ENCODE results near the gene SYNGAP1.

The SYNGAP1 gene

DNA sequence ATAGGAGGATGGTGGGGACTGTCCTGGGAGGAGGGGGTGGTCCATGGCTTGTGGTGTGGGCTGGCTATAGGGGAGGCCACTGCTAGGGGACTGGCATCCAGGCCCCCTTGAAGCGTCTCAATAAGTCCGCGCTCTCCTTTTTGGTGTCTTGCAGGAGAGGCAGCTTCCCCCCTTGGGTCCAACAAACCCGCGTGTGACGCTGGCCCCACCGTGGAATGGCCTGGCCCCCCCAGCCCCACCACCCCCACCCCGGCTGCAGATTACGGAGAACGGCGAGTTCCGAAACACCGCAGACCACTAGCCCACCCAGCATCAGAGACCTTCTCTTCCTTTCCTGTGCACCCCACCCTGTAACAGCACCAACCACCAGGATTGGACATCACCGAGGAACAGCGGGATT is 31.7 kb downstream of the SYNGAP1 start:
- H2AFZ ChIP-seq (ENCODE audit: low read depth, low read length) = no peak overlapping the region
- no peak overlapping the region for H3K9ac ChIP-seq (ENCODE audit: low read length)
- no peak overlapping the region for H3K18ac ChIP-seq (ENCODE audit: low read depth in 1 of 2, low read length in 2 of 2)
- H3K4me3 ChIP-seq (ENCODE audit: insufficient read depth in 1 of 2, low read depth in 1 of 2, low read length in 2 of 2) = no peak overlapping the region
- H4K8ac ChIP-seq (ENCODE audit: low read length) = no peak overlapping the region
- peaks cover 52 to 54% of the 10 kb centered on the region in 2 experiments for H3K36me3 ChIP-seq (ENCODE audit: control insufficient read depth in 1 of 2, insufficient read depth in 2 of 2, low read depth in 1 of 2, low read length in 2 of 2)
- no peak overlapping the region for H3K4me2 ChIP-seq (ENCODE audit: low read length, poor library complexity, severe bottlenecking)
- H2BK15ac ChIP-seq (ENCODE audit: low read depth, poor library complexity, severe bottlenecking) = no peak overlapping the region
- H3K27me3 ChIP-seq (ENCODE audit: control insufficient read depth in 1 of 2, insufficient read depth in 1 of 2, low read length in 2 of 2) = no peaks in the 10 kb centered on the region
- H2BK5ac ChIP-seq (ENCODE audit: low read depth, low read length, poor library complexity, severe bottlenecking) = no peak overlapping the region
- no peak overlapping the region for H3K4ac ChIP-seq (ENCODE audit: low read depth in 1 of 2, low read length in 2 of 2)
- no peak for DNase-seq
- no peak overlapping the region for H3K14ac ChIP-seq (ENCODE audit: low read length in 2 of 2)
- no peak overlapping the region for H3K23ac ChIP-seq (ENCODE audit: low read length in 2 of 2)
- H3K27ac ChIP-seq (ENCODE audit: low read length, poor library complexity, severe bottlenecking) = no peak overlapping the region
- H3K79me1 ChIP-seq (replicated peaks; ENCODE audit: low read length, poor library complexity, severe bottlenecking) = peaks cover 52% of the 10 kb centered on the region
- H4K91ac ChIP-seq (ENCODE audit: low read length) = no peak overlapping the region
- H2BK12ac ChIP-seq (ENCODE audit: low read length in 2 of 2) = no peak overlapping the region
- H3K4me1 ChIP-seq (ENCODE audit: control insufficient read depth, insufficient read depth, low read depth, low read length) = peaks cover 7% of the 10 kb centered on the region
- H2BK120ac ChIP-seq (ENCODE audit: low read depth, low read length) = no peak overlapping the region
- no peak overlapping the region for H2AK5ac ChIP-seq (ENCODE audit: low read length, severe bottlenecking)
- WGBS = 98% methylated on average over 14 of the region's 15 CpGs
- H3K9me3 ChIP-seq (ENCODE audit: control insufficient read depth, low read length) = no peaks in the 10 kb centered on the region

GRCh38 chr6:33452496-33452895 is 32.6 kb downstream of the SYNGAP1 start:
- H3K14ac ChIP-seq (ENCODE audit: low read length in 2 of 2) = no peak overlapping the region
- no peak overlapping the region for H4K91ac ChIP-seq (ENCODE audit: low read length)
- no peak overlapping the region for H3K4me2 ChIP-seq (ENCODE audit: low read length, poor library complexity, severe bottlenecking)
- H3K18ac ChIP-seq (ENCODE audit: low read depth in 1 of 2, low read length in 2 of 2) = no peak overlapping the region
- H3K9me3 ChIP-seq (ENCODE audit: control insufficient read depth, low read length) = no peaks in the 10 kb centered on the region
- H2BK120ac ChIP-seq (ENCODE audit: low read depth, low read length) = no peak overlapping the region
- H3K23ac ChIP-seq (ENCODE audit: low read length in 2 of 2) = no peak overlapping the region
- no peak overlapping the region for H3K9ac ChIP-seq (ENCODE audit: low read length)
- H2BK12ac ChIP-seq (ENCODE audit: low read length in 2 of 2) = no peak overlapping the region
- no peak for DNase-seq
- H3K27me3 ChIP-seq (ENCODE audit: control insufficient read depth in 1 of 2, insufficient read depth in 1 of 2, low read length in 2 of 2) = no peaks in the 10 kb centered on the region
- no peak overlapping the region for H3K4ac ChIP-seq (ENCODE audit: low read depth in 1 of 2, low read length in 2 of 2)
- H2AK5ac ChIP-seq (ENCODE audit: low read length, severe bottlenecking) = no peak overlapping the region
- H2BK15ac ChIP-seq (ENCODE audit: low read depth, poor library complexity, severe bottlenecking) = no peak overlapping the region
- H2BK5ac ChIP-seq (ENCODE audit: low read depth, low read length, poor library complexity, severe bottlenecking) = no peak overlapping the region
- peaks cover 7% of the 10 kb centered on the region for H3K4me1 ChIP-seq (ENCODE audit: control insufficient read depth, insufficient read depth, low read depth, low read length)
- no peak overlapping the region for H3K4me3 ChIP-seq (ENCODE audit: insufficient read depth in 1 of 2, low read depth in 1 of 2, low read length in 2 of 2)
- H3K79me1 ChIP-seq (replicated peaks; ENCODE audit: low read length, poor library complexity, severe bottlenecking) = peaks cover 53% of the 10 kb centered on the region
- peaks cover 47 to 49% of the 10 kb centered on the region in 2 experiments for H3K36me3 ChIP-seq (ENCODE audit: control insufficient read depth in 1 of 2, insufficient read depth in 2 of 2, low read depth in 1 of 2, low read length in 2 of 2)
- WGBS = no CpG with 5 or more reads among the region's 4 CpGs
- H4K8ac ChIP-seq (ENCODE audit: low read length) = peak overlapping the region; percentile 40
- H3K27ac ChIP-seq (ENCODE audit: low read length, poor library complexity, severe bottlenecking) = no peak overlapping the region
- H2AFZ ChIP-seq (ENCODE audit: low read depth, low read length) = no peak overlapping the region

DNA sequence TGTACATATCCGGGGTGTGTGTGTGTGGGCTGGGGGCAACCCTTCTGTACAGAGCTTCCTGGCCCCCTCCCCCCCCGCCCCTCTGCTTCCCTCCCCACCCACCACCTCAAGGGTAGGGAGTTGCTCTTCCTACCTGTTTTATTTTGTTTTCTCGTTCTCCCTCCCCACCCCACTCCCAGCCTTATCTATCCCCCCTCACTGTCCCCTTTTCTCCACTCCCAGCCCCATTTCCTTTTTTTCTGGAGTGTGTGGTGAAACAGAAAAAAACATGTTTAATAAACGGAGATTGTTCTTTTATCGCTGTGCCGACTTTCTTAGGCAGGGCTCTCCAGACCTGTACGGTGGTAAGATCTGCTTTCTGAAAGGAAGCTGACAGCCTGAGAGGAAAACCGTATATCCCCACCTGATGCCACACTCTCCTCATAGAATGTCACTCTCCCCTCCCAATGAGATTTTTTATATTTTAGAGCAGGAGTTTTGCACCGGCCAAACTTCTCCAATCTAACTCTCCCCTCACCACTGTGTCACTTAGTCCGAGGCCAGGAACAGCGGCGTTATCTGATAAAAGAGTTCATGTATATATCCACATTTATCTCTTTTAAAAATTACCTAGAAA is 33.6 kb downstream of the SYNGAP1 start:
- Histone ChIP-seq H2BK15ac (ENCODE audit: low read depth, poor library complexity, severe bottlenecking) (no peak overlapping the region), H3K4me2 (ENCODE audit: low read length, poor library complexity, severe bottlenecking) (peak overlapping the region; percentile 86), H3K14ac (ENCODE audit: low read length in 2 of 2) (no peak overlapping the region), H3K27ac (ENCODE audit: low read length, poor library complexity, severe bottlenecking) (no peak overlapping the region), H2BK120ac (ENCODE audit: low read depth, low read length) (no peak overlapping the region), H2AK5ac (ENCODE audit: low read length, severe bottlenecking) (no peak overlapping the region), H3K9ac (ENCODE audit: low read length) (peak overlapping the region; percentile 97), H2AFZ (ENCODE audit: low read depth, low read length) (no peak overlapping the region), H3K18ac (ENCODE audit: low read depth in 1 of 2, low read length in 2 of 2) (no peak overlapping the region), H4K8ac (ENCODE audit: low read length) (no peak overlapping the region), H3K4me1 (ENCODE audit: control insufficient read depth, insufficient read depth, low read depth, low read length) (peaks cover 7% of the 10 kb centered on the region), H3K27me3 (ENCODE audit: control insufficient read depth in 1 of 2, insufficient read depth in 1 of 2, low read length in 2 of 2) (no peaks in the 10 kb centered on the region), H3K36me3 (ENCODE audit: control insufficient read depth in 1 of 2, insufficient read depth in 2 of 2, low read depth in 1 of 2, low read length in 2 of 2) (peaks cover 37 to 39% of the 10 kb centered on the region in 2 experiments), H3K79me1 (replicated peaks; ENCODE audit: low read length, poor library complexity, severe bottlenecking) (peaks cover 44% of the 10 kb centered on the region), H3K4ac (ENCODE audit: low read depth in 1 of 2, low read length in 2 of 2) (no peak overlapping the region), H2BK12ac (ENCODE audit: low read length in 2 of 2) (no peak overlapping the region), H3K9me3 (ENCODE audit: control insufficient read depth, low read length) (no peaks in the 10 kb centered on the region), H3K23ac (ENCODE audit: low read length in 2 of 2) (no peak overlapping the region), H3K4me3 (ENCODE audit: insufficient read depth in 1 of 2, low read depth in 1 of 2, low read length in 2 of 2) (peak overlapping the region in 1 of 2 experiments; percentile 99), H2BK5ac (ENCODE audit: low read depth, low read length, poor library complexity, severe bottlenecking) (no peak overlapping the region), H4K91ac (ENCODE audit: low read length) (no peak overlapping the region)
- DNase-seq = no peak
- whole genome bisulfite sequencing = 8% methylated on average over 2 of the region's 12 CpGs

DNA sequence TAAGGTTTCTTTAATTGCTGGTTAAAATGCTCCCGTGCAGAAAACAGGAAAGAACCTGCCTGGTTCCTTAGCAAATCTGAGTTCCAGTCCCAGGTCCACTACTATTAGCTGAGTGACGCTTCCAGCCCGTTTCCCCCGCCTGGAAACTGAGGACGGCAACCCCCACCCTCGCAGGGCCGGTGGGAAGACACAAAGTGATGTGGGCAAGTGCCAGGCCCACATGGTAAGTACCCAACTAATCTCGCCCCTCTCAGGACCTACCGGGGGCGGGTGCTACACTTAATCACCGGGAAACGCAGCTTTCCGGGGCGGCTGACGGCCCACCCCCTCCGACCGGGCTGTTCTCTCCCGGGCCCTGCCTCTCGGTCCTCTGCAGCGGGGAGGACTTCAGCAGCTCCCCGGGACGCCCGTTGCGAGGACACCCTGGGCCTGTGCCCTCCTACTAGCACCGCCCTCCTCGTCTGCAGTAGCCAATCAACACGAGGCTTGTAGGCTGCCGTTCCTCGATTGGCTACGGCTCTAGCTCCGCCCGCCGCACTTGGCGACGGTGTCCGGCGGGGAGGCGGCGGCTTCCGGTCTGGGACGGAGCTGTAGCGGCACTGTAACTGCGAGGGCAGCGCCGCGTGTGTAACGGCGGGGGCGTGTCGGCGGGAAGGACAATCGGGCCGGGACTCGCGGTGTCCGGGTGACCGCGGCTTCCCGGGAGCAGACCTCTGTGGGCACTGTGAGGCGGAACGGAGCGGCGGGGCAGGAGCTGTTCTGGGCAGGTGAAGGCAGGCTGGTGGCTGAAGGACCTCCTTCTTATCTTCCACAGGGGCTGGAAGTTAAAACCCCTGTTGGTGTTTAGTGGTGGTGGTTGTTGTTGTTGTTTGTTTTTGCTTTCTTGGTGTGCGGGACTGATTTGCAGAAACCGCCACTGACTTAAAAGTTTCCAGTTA is 34.4 kb downstream of the SYNGAP1 start, which contains the start of gene ZBTB9:
TSS of gene ZBTB9 (plus strand) at position 568 of the 938 bp plus-strand sequence. CDS start 525 bp downstream, outside the sequence.
- no peaks in the 10 kb centered on the region for H3K27me3 ChIP-seq (ENCODE audit: control insufficient read depth in 1 of 2, insufficient read depth in 1 of 2, low read length in 2 of 2)
- H3K4me2 ChIP-seq (ENCODE audit: low read length, poor library complexity, severe bottlenecking) = peak within 1 kb of the TSS; percentile 96
- peak within 1 kb of the TSS; percentile 62 for H4K91ac ChIP-seq (ENCODE audit: low read length)
- peak; percentile 97 for DNase-seq
- H2AFZ ChIP-seq (ENCODE audit: low read depth, low read length) = peak within 1 kb of the TSS; percentile 83
- H2AK5ac ChIP-seq (ENCODE audit: low read length, severe bottlenecking) = peak within 1 kb of the TSS; percentile 37
- H2BK15ac ChIP-seq (ENCODE audit: low read depth, poor library complexity, severe bottlenecking) = no peak within 1 kb of the TSS
- peak within 1 kb of the TSS in 1 of 2 experiments; percentile 89 for H3K14ac ChIP-seq (ENCODE audit: low read length in 2 of 2)
- peak within 1 kb of the TSS; percentile 68 for H3K27ac ChIP-seq (ENCODE audit: low read length, poor library complexity, severe bottlenecking)
- H4K8ac ChIP-seq (ENCODE audit: low read length) = peak within 1 kb of the TSS; percentile 91
- H2BK12ac ChIP-seq (ENCODE audit: low read length in 2 of 2) = peak within 1 kb of the TSS in 1 of 2 experiments; percentile 51
- H2BK120ac ChIP-seq (ENCODE audit: low read depth, low read length) = no peak within 1 kb of the TSS
- peak within 1 kb of the TSS; percentile 8 for H2BK5ac ChIP-seq (ENCODE audit: low read depth, low read length, poor library complexity, severe bottlenecking)
- H3K9me3 ChIP-seq (ENCODE audit: control insufficient read depth, low read length) = no peaks in the 10 kb centered on the region
- peaks cover 7% of the 10 kb centered on the region for H3K4me1 ChIP-seq (ENCODE audit: control insufficient read depth, insufficient read depth, low read depth, low read length)
- peak within 1 kb of the TSS; percentile 27 to 85 for H3K4ac ChIP-seq (ENCODE audit: low read depth in 1 of 2, low read length in 2 of 2)
- peak within 1 kb of the TSS; percentile 87 to 99 for H3K4me3 ChIP-seq (ENCODE audit: insufficient read depth in 1 of 2, low read depth in 1 of 2, low read length in 2 of 2)
- peaks cover 39% of the 10 kb centered on the region for H3K79me1 ChIP-seq (replicated peaks; ENCODE audit: low read length, poor library complexity, severe bottlenecking)
- H3K18ac ChIP-seq (ENCODE audit: low read depth in 1 of 2, low read length in 2 of 2) = peak within 1 kb of the TSS; percentile 55 to 81
- peak within 1 kb of the TSS in 1 of 2 experiments; percentile 61 for H3K23ac ChIP-seq (ENCODE audit: low read length in 2 of 2)
- WGBS = 0% methylated on average over 65 of the region's 65 CpGs
- H3K36me3 ChIP-seq (ENCODE audit: control insufficient read depth in 1 of 2, insufficient read depth in 2 of 2, low read depth in 1 of 2, low read length in 2 of 2) = peaks cover 29 to 32% of the 10 kb centered on the region in 2 experiments
- H3K9ac ChIP-seq (ENCODE audit: low read length) = peak within 1 kb of the TSS; percentile 97

Data from mesenchymal stem cell (in vitro differentiated cells and primary cell).